Measurements from ENCODE around the gene SYTL3.

DNA sequence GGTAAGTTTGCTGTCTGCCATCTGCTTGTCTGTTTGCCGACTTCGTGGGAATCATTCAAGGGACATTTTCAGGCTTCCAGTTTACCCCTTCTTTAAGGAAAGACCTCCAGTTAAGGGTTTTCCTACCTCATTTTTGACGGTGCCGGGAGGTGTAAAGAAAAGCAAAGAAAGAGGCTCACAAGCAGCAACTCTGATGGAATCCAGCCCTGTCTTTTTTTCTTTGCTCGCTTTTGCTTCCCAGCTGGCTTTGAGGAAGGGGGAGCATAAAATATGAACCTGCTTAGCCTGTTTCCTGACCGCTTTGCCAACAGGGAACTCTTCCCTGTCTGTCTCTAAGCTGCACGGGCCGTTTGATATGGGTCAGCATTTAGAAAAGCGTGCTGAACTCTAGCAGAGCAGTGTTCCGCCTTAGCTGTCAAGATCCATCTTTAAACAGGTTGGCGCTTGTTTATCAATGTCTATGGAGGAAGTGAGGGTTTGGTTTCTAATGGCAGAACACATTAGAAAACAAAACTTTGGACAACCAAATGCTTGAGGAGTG lies 13.8 kb downstream of the SYTL3 start:
- no peak for TF ChIP-seq POLR2A (IDR thresholded peaks at IDR 0.05)
- TF ChIP-seq, protein P1, sequence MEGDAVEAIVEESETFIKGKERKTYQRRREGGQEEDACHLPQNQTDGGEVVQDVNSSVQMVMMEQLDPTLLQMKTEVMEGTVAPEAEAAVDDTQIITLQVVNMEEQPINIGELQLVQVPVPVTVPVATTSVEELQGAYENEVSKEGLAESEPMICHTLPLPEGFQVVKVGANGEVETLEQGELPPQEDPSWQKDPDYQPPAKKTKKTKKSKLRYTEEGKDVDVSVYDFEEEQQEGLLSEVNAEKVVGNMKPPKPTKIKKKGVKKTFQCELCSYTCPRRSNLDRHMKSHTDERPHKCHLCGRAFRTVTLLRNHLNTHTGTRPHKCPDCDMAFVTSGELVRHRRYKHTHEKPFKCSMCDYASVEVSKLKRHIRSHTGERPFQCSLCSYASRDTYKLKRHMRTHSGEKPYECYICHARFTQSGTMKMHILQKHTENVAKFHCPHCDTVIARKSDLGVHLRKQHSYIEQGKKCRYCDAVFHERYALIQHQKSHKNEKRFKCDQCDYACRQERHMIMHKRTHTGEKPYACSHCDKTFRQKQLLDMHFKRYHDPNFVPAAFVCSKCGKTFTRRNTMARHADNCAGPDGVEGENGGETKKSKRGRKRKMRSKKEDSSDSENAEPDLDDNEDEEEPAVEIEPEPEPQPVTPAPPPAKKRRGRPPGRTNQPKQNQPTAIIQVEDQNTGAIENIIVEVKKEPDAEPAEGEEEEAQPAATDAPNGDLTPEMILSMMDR (IDR thresholded peaks at IDR 0.05) = no peak

Measured in Peyer's patch (tissue), 4 donors.